Nephron (organoid): ENCODE measurements around the gene DGKI.

Experiments
- H3K27ac Mint-ChIP-seq, 3 experiments: 2 replicates each; pipeline ENCODE4 v1.8.0; 2020; ENCODE audit warnings: mixed read lengths in 3 of 3, mild to moderate bottlenecking in 2 of 3, moderate library complexity in 1 of 3
- H3K27me3 Mint-ChIP-seq: 2 replicates; pipeline ENCODE4 v1.8.0; 2021; ENCODE audit warnings: low read depth, mild to moderate bottlenecking, moderate library complexity, mixed read lengths
- H3K36me3 Mint-ChIP-seq: 2 replicates; pipeline ENCODE4 v1.8.0; 2020; ENCODE audit warnings: low read depth, mixed read lengths
- H3K4me1 Mint-ChIP-seq: 2 replicates; pipeline ENCODE4 v1.8.0; 2020; ENCODE audit warnings: mixed read lengths
- H3K4me3 Mint-ChIP-seq, 3 experiments: 2 replicates each; pipeline ENCODE4 v1.8.0; 2020; ENCODE audit warnings: mild to moderate bottlenecking in 3 of 3, mixed read lengths in 3 of 3, moderate library complexity in 2 of 3
- H3K9me3 Mint-ChIP-seq: 2 replicates; pipeline ENCODE4 v1.8.0; 2020; ENCODE audit warnings: mixed read lengths
- CTCF ChIP-seq, 3 experiments: fragments of 200-600 bp; sonication (generic); IDR thresholded peaks; one replicate each; pipeline ENCODE4 v1.5.0; 2021; ENCODE audit warnings: antibody characterized with exemption in 3 of 3; ENCODE audit not compliant: unreplicated experiment in 3 of 3

DGKI gene

DNA sequence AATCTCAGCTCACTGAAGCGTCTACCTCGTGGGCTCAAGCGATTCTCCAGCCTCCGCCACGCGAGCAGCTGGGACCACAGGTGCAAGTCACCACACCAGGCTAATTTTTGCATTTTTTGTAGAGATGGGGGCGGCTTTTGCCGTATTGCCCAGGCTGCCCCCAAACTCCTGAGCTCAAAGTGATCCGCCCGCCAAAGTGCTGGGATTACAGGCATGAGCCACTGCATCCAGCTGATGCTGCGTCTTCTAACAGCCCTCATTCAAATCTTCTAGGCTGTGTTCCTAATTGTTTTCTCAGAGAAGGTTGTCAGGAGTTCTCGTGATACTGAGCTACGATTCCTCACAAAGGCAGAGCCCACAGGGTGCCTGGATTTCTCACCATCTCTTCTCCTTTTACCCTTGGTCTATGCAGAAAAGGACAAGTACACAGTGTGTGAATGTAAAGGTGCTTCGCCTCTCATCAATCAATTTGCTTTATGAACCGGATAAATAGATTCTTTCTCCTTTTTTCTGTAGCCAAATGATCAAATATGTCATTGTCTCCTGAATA, 255.9 kb downstream of the DGKI start:
- H3K27me3 Mint-ChIP-seq: peaks cover 4% of the 10 kb centered on the region
- no peak for TF ChIP-seq CTCF (IDR thresholded peaks at IDR 0.05; ENCODE audit: unreplicated experiment in 3 of 3)
- peaks cover 7% of the 10 kb centered on the region for H3K4me1 Mint-ChIP-seq
- H3K36me3 Mint-ChIP-seq: no peaks in the 10 kb centered on the region
- no peaks in the 10 kb centered on the region for H3K9me3 Mint-ChIP-seq
- H3K27ac Mint-ChIP-seq: no peak overlapping the region
- H3K4me3 Mint-ChIP-seq: no peak overlapping the region

DNA sequence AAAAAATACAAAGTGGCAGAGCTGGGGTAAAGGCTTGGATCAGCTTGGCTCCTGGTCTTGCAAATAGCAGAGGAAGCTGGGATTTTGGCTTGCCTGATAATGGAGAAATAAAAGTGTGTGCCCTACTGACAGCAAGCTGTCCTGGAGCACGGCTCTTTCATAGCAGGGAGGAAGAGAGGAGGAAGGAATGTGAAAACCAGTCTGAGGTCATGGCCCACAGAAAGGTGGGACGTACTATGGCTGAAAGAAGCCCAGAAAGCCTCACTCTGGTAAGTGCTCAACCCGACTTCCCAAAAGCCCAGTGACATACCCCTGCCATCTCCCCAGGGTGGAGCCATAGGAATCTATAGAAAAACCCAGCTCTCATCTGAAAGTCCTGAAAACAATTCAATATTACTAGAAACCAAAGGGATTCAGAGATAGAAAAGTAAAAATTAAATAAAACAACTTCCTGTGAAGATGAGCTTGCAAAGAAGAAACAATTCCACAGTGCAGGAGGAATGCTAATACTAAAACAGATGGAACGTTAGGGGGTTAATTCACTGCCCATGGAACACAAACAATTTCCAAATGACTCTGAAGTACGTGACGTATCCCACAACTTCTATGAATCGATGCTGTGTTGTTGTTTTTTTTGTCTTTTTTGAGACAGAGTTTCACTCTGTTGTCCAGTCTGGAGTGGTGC, 256.6 kb downstream of the DGKI start:
- Mint-ChIP-seq H3K4me1 (peaks cover 7% of the 10 kb centered on the region), H3K27ac (peak overlapping the region in 2 of 3 experiments; percentile 8 to 79), H3K4me3 (peak overlapping the region in 1 of 3 experiments; percentile 12), H3K27me3 (peaks cover 4% of the 10 kb centered on the region), H3K36me3 (no peaks in the 10 kb centered on the region), H3K9me3 (no peaks in the 10 kb centered on the region)
- no peak for TF ChIP-seq CTCF (IDR thresholded peaks at IDR 0.05; ENCODE audit: unreplicated experiment in 3 of 3)

GRCh38 chr7:137587326-137587725, 259.4 kb downstream of the DGKI start:
- Mint-ChIP-seq H3K27me3 (peaks cover 4% of the 10 kb centered on the region), H3K4me1 (peaks cover 14% of the 10 kb centered on the region), H3K36me3 (no peaks in the 10 kb centered on the region), H3K9me3 (no peaks in the 10 kb centered on the region), H3K4me3 (no peak overlapping the region), H3K27ac (peak overlapping the region in 2 of 3 experiments; percentile 9 to 28)
- TF ChIP-seq CTCF (IDR thresholded peaks at IDR 0.05; ENCODE audit: unreplicated experiment in 3 of 3): no peak

GRCh38 chr7:137585591-137585990, 261.2 kb downstream of the DGKI start:
- Mint-ChIP-seq H3K4me3 (no peak overlapping the region), H3K4me1 (peaks cover 14% of the 10 kb centered on the region), H3K27ac (no peak overlapping the region), H3K9me3 (no peaks in the 10 kb centered on the region), H3K27me3 (peaks cover 4% of the 10 kb centered on the region), H3K36me3 (no peaks in the 10 kb centered on the region)
- no peak for TF ChIP-seq CTCF (IDR thresholded peaks at IDR 0.05; ENCODE audit: unreplicated experiment in 3 of 3)

DNA sequence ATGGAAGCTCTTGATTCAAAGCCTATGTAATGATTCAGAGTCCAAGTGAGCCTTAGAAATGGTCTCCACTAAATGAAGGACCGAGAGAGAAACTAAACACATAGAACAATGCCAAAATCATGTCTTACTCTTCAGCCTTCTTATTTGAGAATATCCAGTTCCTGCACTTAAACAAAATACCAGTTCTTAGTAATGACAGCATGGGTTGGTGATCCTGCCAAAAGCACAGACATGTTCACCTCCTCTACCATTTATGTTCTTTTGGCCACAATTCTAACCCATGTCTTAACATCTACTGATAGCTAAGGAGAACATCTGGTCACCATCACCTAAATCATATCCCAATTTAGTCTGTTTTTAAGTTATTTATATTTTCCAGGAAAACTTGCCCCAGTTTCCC, 263.6 kb downstream of the DGKI start:
- no peaks in the 10 kb centered on the region for H3K9me3 Mint-ChIP-seq
- no peaks in the 10 kb centered on the region for H3K27me3 Mint-ChIP-seq
- H3K36me3 Mint-ChIP-seq: no peaks in the 10 kb centered on the region
- H3K27ac Mint-ChIP-seq: peak overlapping the region in 1 of 3 experiments; percentile 57
- no peak for TF ChIP-seq CTCF (IDR thresholded peaks at IDR 0.05; ENCODE audit: unreplicated experiment in 3 of 3)
- peaks cover 19% of the 10 kb centered on the region for H3K4me1 Mint-ChIP-seq
- H3K4me3 Mint-ChIP-seq: no peak overlapping the region
